Measurements from ENCODE around the gene SPIN2A.

- no peak for TF ChIP-seq CTCF (conservative IDR thresholded peaks at IDR 0.05; ENCODE audit: low read depth, low read length)
- TF ChIP-seq EZH2 (IDR thresholded peaks at IDR 0.05; ENCODE audit: borderline replicate concordance, low read depth, low read length, poor library complexity, severe bottlenecking) = no peak
Measured at GRCh38 chrX:57177070-57177469, 39.9 kb upstream of the SPIN2A start.

All from A673 (cell line).